HCT116 (cell line): ENCODE data around the gene ATXN1. TPM values are rescaled to one million over a fixed set of nuclear protein-coding genes. Genes with fewer than 3 reads are reported as not detected.

Experiments
- ATAC-seq: fragments of 200-7000 bp; cut with Tn5 transposase; 2 replicates; pipeline ENCODE4 v1.9.1; 2020; ENCODE audit warnings: mild to moderate bottlenecking, moderate library complexity
- BruUV-seq: library from RNA; stranded (reverse); fragments of 400-500 nt; replicated peaks from 2 replicates; lab custom pipeline; 2021; lab: Mats Ljungman, UMichigan
- CTCF ChIA-PET: fragments of 300-600 bp; sonication (Branson Sonifier 250); formaldehyde crosslinking; loops from one replicate; lab custom pipeline; 2021; ENCODE audit warnings: antibody characterized with exemption; lab: Charles Lee
- POLR2A ChIA-PET: fragments of 300-600, 350-600 bp; sonication (Branson Sonifier 250); formaldehyde crosslinking; loops from one replicate; lab custom pipeline; 2021; ENCODE audit warnings: antibody characterized with exemption; lab: Charles Lee
- RAD21 ChIA-PET, 2 experiments: fragments of 300-600 bp; sonication (Branson Sonifier 250); formaldehyde crosslinking; loops; one replicate each; lab custom pipeline; 2023; ENCODE audit warnings: low total read pairs in 2 of 2; ENCODE audit not compliant: uncharacterized antibody in 2 of 2, unreplicated experiment in 2 of 2, low non-redundant PET in 1 of 2; lab: Charles Lee
- DNase-seq: peaks from one replicate; pipeline ENCODE4 v3.0.0-alpha.2; 2010; ENCODE audit warnings: low read depth, low spot score
- H2AFZ ChIP-seq: fragments of 200-600 bp; shearing (Covaris generic), sonication (generic); 2 replicates; pipeline ENCODE4 v1.6.1; 2017; ENCODE audit warnings: low read depth, mixed run types, mixed read lengths, antibody characterized with exemption, low read length; ENCODE audit not compliant: poor library complexity, severe bottlenecking
- H3K27ac ChIP-seq: 2 replicates; pipeline ENCODE4 v1.5.1; 2012; ENCODE audit warnings: low read depth, low read length
- H3K27me3 ChIP-seq: fragments of 200-600 bp; sonication (generic); 2 replicates; pipeline ENCODE4 v1.6.1; 2016; ENCODE audit warnings: mixed run types, low read length, mixed read lengths; ENCODE audit not compliant: insufficient read depth
- H3K36me3 ChIP-seq, 2 experiments: fragments of 200-500 bp in 1 of 2; fragments of 200-600 bp in 1 of 2; sonication (Bioruptor generic) in 1 of 2; sonication (generic) in 1 of 2; 2 replicates each; pipeline versions ENCODE4 v1.5.1 to v1.6.1; 2014 to 2016; ENCODE audit warnings: low read length in 2 of 2, inconsistent platforms in 1 of 2, mixed read lengths in 1 of 2, mixed run types in 1 of 2; ENCODE audit not compliant: insufficient read depth in 2 of 2, control insufficient read depth in 1 of 2
- H3K4me1 ChIP-seq, 2 experiments: fragments of 200-600 bp in 1 of 2; sonication (generic) in 1 of 2; 2 replicates each; pipeline versions ENCODE4 v1.5.1 to v1.6.1; 2012 to 2017; ENCODE audit warnings: low read length in 2 of 2, inconsistent platforms in 1 of 2, mild to moderate bottlenecking in 1 of 2, mixed read lengths in 1 of 2, mixed run types in 1 of 2, moderate library complexity in 1 of 2; ENCODE audit not compliant: insufficient read depth in 2 of 2, control insufficient read depth in 1 of 2
- H3K4me2 ChIP-seq: fragments of 200-600 bp; sonication (generic); 2 replicates; pipeline ENCODE4 v1.6.1; 2017; ENCODE audit warnings: mixed run types, low read length, mixed read lengths
- H3K4me3 ChIP-seq, 2 experiments: fragments of 200-600 bp in 1 of 2; sonication (generic) in 1 of 2; replicated peaks in 1 of 2; 2 replicates each; pipeline ENCODE4 v1.5.1; 2011 to 2016; ENCODE audit warnings: low read length in 2 of 2, control low read depth in 1 of 2, low read depth in 1 of 2, mild to moderate bottlenecking in 1 of 2, mixed read lengths in 1 of 2, mixed run types in 1 of 2
- H3K79me2 ChIP-seq: fragments of 200-600 bp; sonication (generic); 2 replicates; pipeline ENCODE4 v1.6.1; 2017; ENCODE audit warnings: mild to moderate bottlenecking, mixed run types, low read length, moderate library complexity, mixed read lengths; ENCODE audit not compliant: insufficient read depth
- H3K9ac ChIP-seq: fragments of 200-600 bp; sonication (generic); 2 replicates; pipeline ENCODE4 v1.6.1; 2016; ENCODE audit warnings: low read length, mixed read lengths
- H3K9me2 ChIP-seq: fragments of 200-600 bp; sonication (generic), shearing (Covaris generic); 2 replicates; pipeline ENCODE4 v1.6.1; 2017; ENCODE audit warnings: mixed run types, mild to moderate bottlenecking, moderate library complexity; ENCODE audit not compliant: insufficient read depth
- H3K9me3 ChIP-seq, 2 experiments: fragments of 200-500 bp in 1 of 2; fragments of 200-600 bp in 1 of 2; sonication (Bioruptor generic) in 1 of 2; sonication (generic) in 1 of 2; 2 replicates each; pipeline ENCODE4 v1.6.1; 2014 to 2017; ENCODE audit warnings: low read length in 2 of 2, mixed read lengths in 2 of 2, inconsistent platforms in 1 of 2, low read depth in 1 of 2, mild to moderate bottlenecking in 1 of 2, mixed run types in 1 of 2, moderate library complexity in 1 of 2; ENCODE audit not compliant: control insufficient read depth in 1 of 2, insufficient read depth in 1 of 2
- H4K20me1 ChIP-seq: fragments of 200-600 bp; sonication (generic), shearing (Covaris generic); 2 replicates; pipeline ENCODE4 v1.6.1; 2017; ENCODE audit warnings: mixed run types, mild to moderate bottlenecking, moderate library complexity; ENCODE audit not compliant: insufficient read depth
- CBX3 ChIP-seq: IDR thresholded peaks from 2 replicates; pipeline ENCODE4 v1.6.1; 2012; ENCODE audit warnings: low read depth
- CEBPB ChIP-seq: IDR thresholded peaks from 2 replicates; pipeline ENCODE4 v1.6.1; 2012; ENCODE audit warnings: low read depth
- CTCF ChIP-seq, 3 experiments: fragments of 200-600 bp in 1 of 3; sonication (generic) in 1 of 3; IDR thresholded peaks in 2 of 3; conservative IDR thresholded peaks in 1 of 3; 2 replicates each; pipeline ENCODE4 v1.5.1; 2012 to 2017; ENCODE audit warnings: low read depth in 2 of 3, low read length in 2 of 3, antibody characterized with exemption in 1 of 3, borderline replicate concordance in 1 of 3, control low read depth in 1 of 3, mild to moderate bottlenecking in 1 of 3, mixed read lengths in 1 of 3, mixed run types in 1 of 3, moderate library complexity in 1 of 3; ENCODE audit not compliant: insufficient read depth in 1 of 3
- EGR1 ChIP-seq: IDR thresholded peaks from 2 replicates; pipeline ENCODE4 v1.6.1; 2012; ENCODE audit warnings: low read depth
- EZH2 ChIP-seq: fragments of 200-600 bp; sonication (generic); IDR thresholded peaks from 2 replicates; pipeline ENCODE4 v1.6.1; 2017; ENCODE audit warnings: antibody characterized with exemption, mixed run types
- FOSL1 ChIP-seq: IDR thresholded peaks from 2 replicates; pipeline ENCODE4 v1.6.1; 2012; ENCODE audit warnings: low read depth
- JUND ChIP-seq: IDR thresholded peaks from 2 replicates; pipeline ENCODE4 v1.6.1; 2012
- MAX ChIP-seq: IDR thresholded peaks from 2 replicates; pipeline ENCODE4 v1.6.1; 2012
- POLR2AphosphoS5 ChIP-seq: IDR thresholded peaks from 2 replicates; pipeline ENCODE4 v1.6.1; 2011; ENCODE audit warnings: mild to moderate bottlenecking, low read depth, low read length, moderate library complexity
- RAD21 ChIP-seq: IDR thresholded peaks from 2 replicates; pipeline ENCODE4 v1.6.1; 2012; ENCODE audit warnings: low read depth, mild to moderate bottlenecking
- REST ChIP-seq: IDR thresholded peaks from 2 replicates; pipeline ENCODE4 v1.6.1; 2012; ENCODE audit warnings: low read depth
- SP1 ChIP-seq: IDR thresholded peaks from 2 replicates; pipeline ENCODE4 v1.6.1; 2012; ENCODE audit warnings: low read depth
- SRF ChIP-seq: IDR thresholded peaks from 2 replicates; pipeline ENCODE4 v1.6.1; 2012; ENCODE audit warnings: low read depth
- YY1 ChIP-seq: IDR thresholded peaks from 2 replicates; pipeline ENCODE4 v1.6.1; 2011; ENCODE audit warnings: low read length, low read depth, moderate library complexity, mild to moderate bottlenecking; ENCODE audit not compliant: insufficient replicate concordance; ENCODE audit errors: extremely low read depth
- ZBTB33 ChIP-seq: IDR thresholded peaks from 2 replicates; pipeline ENCODE4 v1.6.1; 2011; ENCODE audit warnings: mild to moderate bottlenecking, low read length, moderate library complexity; ENCODE audit not compliant: insufficient replicate concordance; ENCODE audit errors: extremely low read depth
- ZFX ChIP-seq: fragments of 450-650 bp; IDR thresholded peaks from 2 replicates; pipeline ENCODE4 v1.6.1; 2017
- ZNF274 ChIP-seq: fragments of 200-500 bp; sonication (Bioruptor generic); IDR thresholded peaks from 2 replicates; pipeline ENCODE4 v1.6.1; 2014; ENCODE audit warnings: mild to moderate bottlenecking, low read depth, low read length, inconsistent platforms
- intact Hi-C: fragments of 100-400 bp; cut with micrococcal nuclease; formaldehyde crosslinking; loops from 2 replicates; pipeline ENCODE4 v1.10.0; 2022
- total RNA-seq: library from RNA; stranded (reverse); gene quantifications from one replicate; pipeline ENCODE4 v1.2.1, GENCODE V29; 2021; ENCODE audit not compliant: unreplicated experiment
- TF ChIP-seq, protein P1 (sequence below): IDR thresholded peaks from 2 replicates; pipeline ENCODE4 v1.6.1; 2012

The ATXN1 gene
- total RNA-seq, 1 experiment from 2014 or later, result 21.0 TPM

DNA sequence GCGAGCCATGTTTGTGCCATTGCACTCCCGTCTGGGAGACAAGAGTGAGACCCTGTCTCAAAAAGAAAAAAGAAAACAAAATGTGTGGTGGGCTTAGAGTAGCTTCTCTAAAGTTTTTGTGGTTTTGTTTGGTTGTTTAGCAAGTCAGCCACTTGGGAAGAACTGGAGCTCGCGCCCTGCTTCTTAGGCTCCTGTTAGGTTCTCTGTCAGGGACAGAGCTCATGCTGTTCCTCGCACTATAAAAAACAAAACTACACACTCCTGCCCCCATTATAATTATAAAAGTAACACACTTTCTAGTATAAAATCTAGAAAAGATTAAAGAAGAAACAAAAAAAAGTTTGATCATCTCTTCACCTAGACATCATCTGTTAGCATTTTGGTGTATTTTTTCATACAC is 489.8 kb downstream of the ATXN1 start:
- Histone ChIP-seq H3K79me2 (no peaks in the 10 kb centered on the region), H3K4me2 (no peak overlapping the region), H4K20me1 (no peaks in the 10 kb centered on the region), H3K4me3 (no peak overlapping the region), H2AFZ (no peak overlapping the region), H3K27ac (no peak overlapping the region), H3K9ac (no peak overlapping the region), H3K27me3 (no peaks in the 10 kb centered on the region), H3K36me3 (no peaks in the 10 kb centered on the region), H3K9me3 (no peaks in the 10 kb centered on the region), H3K4me1 (peaks cover 1% of the 10 kb centered on the region in 2 experiments; a peak in 3 of 4 replicates), H3K9me2 (no peaks in the 10 kb centered on the region)
- POLR2A ChIA-PET, result no interaction called here
- intact Hi-C loops, result no loop called here
- BruUV-seq, result no TSS peak
- CTCF ChIA-PET, result no interaction called here
- no peak for DNase-seq
- RAD21 ChIA-PET, result no interaction called here
- TF ChIP-seq ZNF274, result no peak
- TF ChIP-seq MAX, result no peak
- no peak for TF ChIP-seq ZBTB33
- TF ChIP-seq YY1, result no peak
- TF ChIP-seq REST, result no peak
- TF ChIP-seq CTCF (IDR thresholded peaks at IDR 0.05 in 2 of 3, conservative IDR thresholded peaks at IDR 0.05 in 1 of 3; ENCODE audit: borderline replicate concordance in 1 of 3, insufficient read depth in 1 of 3, low read depth in 2 of 3, low read length in 2 of 3), result no peak
- TF ChIP-seq EGR1, result no peak
- TF ChIP-seq SRF, result no peak
- TF ChIP-seq, protein P1, sequence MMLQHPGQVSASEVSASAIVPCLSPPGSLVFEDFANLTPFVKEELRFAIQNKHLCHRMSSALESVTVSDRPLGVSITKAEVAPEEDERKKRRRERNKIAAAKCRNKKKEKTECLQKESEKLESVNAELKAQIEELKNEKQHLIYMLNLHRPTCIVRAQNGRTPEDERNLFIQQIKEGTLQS, result no peak
- TF ChIP-seq ZFX, result no peak
- TF ChIP-seq CEBPB, result no peak
- no peak for TF ChIP-seq CBX3
- TF ChIP-seq JUND, result no peak
- no peak for TF ChIP-seq FOSL1
- no peak for TF ChIP-seq RAD21
- no peak for TF ChIP-seq SP1
- TF ChIP-seq EZH2, result no peak
- no peak for TF ChIP-seq POLR2AphosphoS5
- no peak for ATAC-seq
